Measurements from ENCODE around the gene APEH.

GRCh38 chr3:49711489-49711888 is 37.3 kb downstream of the APEH start:
- no peak for TF ChIP-seq POLR2A (IDR thresholded peaks at IDR 0.05)
- no peak for TF ChIP-seq CTCF (IDR thresholded peaks at IDR 0.05)

All from adrenal gland (tissue), 5 donors.